K562 (cell line): ENCODE results near the gene SHISA3. TPM values are rescaled to one million over a fixed set of nuclear protein-coding genes. Genes with fewer than 3 reads are reported as not detected.

ENCODE experiments used
- ATAC-seq: fragments of 200-7000 bp; cut with Tn5 transposase; 3 replicates; pipeline ENCODE4 v1.9.1; 2020; ENCODE audit warnings: moderate library complexity
- BruUV-seq: library from RNA; stranded (reverse); fragments of 400-500 nt; replicated peaks from 2 replicates; lab custom pipeline; 2021; lab: Mats Ljungman, UMichigan
- CTCF ChIA-PET: fragments of 300-600 bp; formaldehyde crosslinking; extraction: SDS; loops from one replicate; lab custom pipeline; 2021; ENCODE audit warnings: low intra/inter-chr PET ratio; lab: Yijun Ruan, JAX
- POLR2A ChIA-PET: fragments of 300-600, 350-650 bp; sonication (Branson Sonifier 250); formaldehyde crosslinking; extraction: SDS; loops from one replicate; lab custom pipeline; 2021; ENCODE audit warnings: antibody characterized with exemption, inconsistent platforms; lab: Yijun Ruan, JAX
- DNase-seq, 4 experiments: peaks; one replicate each; pipeline versions ENCODE4 v3.0.0 to v3.0.0-alpha.2; 2011 to 2018; ENCODE audit warnings: low spot score in 3 of 4, mixed read lengths in 3 of 4; ENCODE audit errors: extremely low read depth in 1 of 4
- FAIRE-seq: peaks from 2 replicates; lab custom pipeline; 2011; peaks lifted over from hg19 to GRCh38; lab: Jason Lieb, UNC
- H2AFZ ChIP-seq: 2 replicates; pipeline ENCODE4 v1.6.0; 2011; ENCODE audit warnings: low read depth, low read length, control low read depth, inconsistent platforms
- H3K27ac ChIP-seq: fragments of 200-600 bp; 3 replicates; pipeline ENCODE4 v1.8.0; 2011; ENCODE audit warnings: low read depth, mild to moderate bottlenecking, control low read depth, inconsistent platforms, low read length, moderate library complexity, mixed read lengths; ENCODE audit errors: extremely low read depth
- H3K27me3 ChIP-seq, 2 experiments: fragments of 300-600 bp in 1 of 2; 2 replicates in 1 of 2; 3 replicates in 1 of 2; pipeline versions ENCODE4 v1.6.0 to v1.8.0; 2011; ENCODE audit warnings: inconsistent platforms in 2 of 2, low read length in 2 of 2, mild to moderate bottlenecking in 1 of 2, mixed read lengths in 1 of 2, moderate library complexity in 1 of 2; ENCODE audit not compliant: control insufficient read depth in 2 of 2, insufficient read depth in 2 of 2
- H3K36me3 ChIP-seq: fragments of 300-600 bp; 3 replicates; pipeline ENCODE4 v1.8.0; 2011; ENCODE audit warnings: mild to moderate bottlenecking, low read length, inconsistent platforms; ENCODE audit not compliant: control insufficient read depth, insufficient read depth
- H3K4me1 ChIP-seq, 2 experiments: fragments of 200-600 bp in 1 of 2; replicated peaks in 1 of 2; 2 replicates in 1 of 2; 3 replicates in 1 of 2; pipeline versions ENCODE4 v1.5.1 to v1.8.0; 2011; ENCODE audit warnings: inconsistent platforms in 2 of 2, low read length in 2 of 2, mild to moderate bottlenecking in 1 of 2, mixed read lengths in 1 of 2, moderate library complexity in 1 of 2; ENCODE audit not compliant: control insufficient read depth in 2 of 2, insufficient read depth in 2 of 2
- H3K4me2 ChIP-seq: 2 replicates; pipeline ENCODE4 v1.6.1; 2011; ENCODE audit warnings: low read length, control low read depth, inconsistent platforms, mixed read lengths; ENCODE audit not compliant: insufficient read depth
- H3K4me3 ChIP-seq: fragments of 200-600 bp; sonication (generic), shearing (Covaris generic); 2 replicates; pipeline ENCODE4 v1.5.1; 2016; ENCODE audit warnings: control low read depth, inconsistent platforms
- H3K79me2 ChIP-seq: fragments of 200-600 bp; 3 replicates; pipeline ENCODE4 v1.8.0; 2011; ENCODE audit warnings: low read length, inconsistent platforms; ENCODE audit not compliant: control insufficient read depth, insufficient read depth
- H3K9ac ChIP-seq, 2 experiments: 2 replicates each; pipeline versions ENCODE4 v1.6.0 to v1.6.1; 2011; ENCODE audit warnings: low read depth in 2 of 2, low read length in 2 of 2, control low read depth in 1 of 2, inconsistent platforms in 1 of 2, mild to moderate bottlenecking in 1 of 2, mixed read lengths in 1 of 2; ENCODE audit not compliant: insufficient read depth in 1 of 2
- H3K9me1 ChIP-seq: one replicate; pipeline ENCODE4 v1.6.0; 2011; ENCODE audit warnings: inconsistent platforms, mild to moderate bottlenecking, low read length, moderate library complexity; ENCODE audit not compliant: control insufficient read depth, insufficient read depth
- H3K9me3 ChIP-seq: replicated peaks from 2 replicates; pipeline ENCODE4 v1.5.1; 2011; ENCODE audit warnings: low read depth, low read length, inconsistent platforms; ENCODE audit not compliant: control insufficient read depth, insufficient read depth
- H4K20me1 ChIP-seq: replicated peaks from 2 replicates; pipeline ENCODE4 v1.6.1; 2011; ENCODE audit warnings: low read length, inconsistent platforms, mixed read lengths; ENCODE audit not compliant: control insufficient read depth, insufficient read depth
- FIP1L1 ChIP-seq: fragments of 200-400 bp; formaldehyde crosslinking; IDR thresholded peaks from 2 replicates; pipeline ENCODE4 v1.6.1; 2018; ENCODE audit warnings: mild to moderate bottlenecking, low read depth, low read length; ENCODE audit not compliant: poor library complexity, severe bottlenecking
- KLF16 ChIP-seq: IDR thresholded peaks from 2 replicates; pipeline ENCODE4 v1.6.1; 2016; ENCODE audit warnings: antibody characterized with exemption
- MAZ ChIP-seq, 2 experiments: fragments of 450-650 bp in 1 of 2; sonication (generic) in 1 of 2; formaldehyde crosslinking; IDR thresholded peaks in 1 of 2; conservative IDR thresholded peaks in 1 of 2; 2 replicates each; pipeline versions ENCODE4 v1.4.0 to v1.5.0; 2020; ENCODE audit warnings: mild to moderate bottlenecking in 1 of 2, missing genetic modification reagents in 1 of 2
- SMAD2 ChIP-seq: fragments of 150-350 bp; IDR thresholded peaks from 2 replicates; pipeline ENCODE4 v1.6.1; 2014; ENCODE audit warnings: low read depth, mild to moderate bottlenecking, low read length
- ZNF445 ChIP-seq: fragments of 250-450 bp; sonication (Bioruptor Pico); IDR thresholded peaks from 2 replicates; pipeline ENCODE4 v1.4.0; 2020; ENCODE audit warnings: low read depth, mild to moderate bottlenecking, moderate library complexity
- ZNF644 ChIP-seq: fragments of 200-800 bp; sonication (Bioruptor generic); IDR thresholded peaks from 2 replicates; pipeline ENCODE4 v1.6.1; 2016; ENCODE audit warnings: low read depth, missing genetic modification characterization, missing compliant biosample characterization
- ZNF77 ChIP-seq: fragments of 250-450 bp; sonication (Bioruptor Pico); IDR thresholded peaks from 2 replicates; pipeline ENCODE4 v1.5.0; 2020
- WGBS: fragments of 100-300 bp; shearing (Covaris generic); methylation state at CpG from one replicate; pipeline ENCODE4 v1.1.6; 2016; ENCODE audit warnings: low coverage, mixed read lengths; ENCODE audit not compliant: insufficient coverage; ENCODE audit errors: missing lambda C conversion rate; 5-methylcytosine and 5-hydroxymethylcytosine counted together
- in situ Hi-C: fragments of 300-500 bp; cut with MboI; formaldehyde crosslinking; loops from 4 replicates; pipeline ENCODE4 v1.15.0; 2018; ENCODE audit warnings: inconsistent platforms, mixed read lengths
- intact Hi-C: fragments of 100-400 bp; cut with micrococcal nuclease; formaldehyde crosslinking; loops from 2 replicates; pipeline ENCODE4 v1.14.2; 2022
- polyA plus RNA-seq, 8 experiments: library from polyadenylated mRNA; depleted of rRNA in 4 of 8; stranded (reverse) in 5 of 8; unstranded in 3 of 8; fragments of >200 nt; fragmentation: Nextera tagmentation in 2 of 8; fragmentation: Illumina TruSeq in 1 of 8; extraction: Ambion mirVana in 2 of 8; extraction: Trizol in 1 of 8; gene quantifications; 2 replicates each; pipeline versions ENCODE4 v1.2.1 to v1.2.3, GENCODE V29; 2011 to 2014; ENCODE audit warnings: inconsistent platforms in 1 of 8, missing spikeins in 1 of 8
- total RNA-seq, 7 experiments: library from RNA; depleted of rRNA in 6 of 7; stranded (reverse); fragments of >200 nt in 6 of 7; fragmentation: Illumina TruSeq in 2 of 7; extraction: Trizol in 2 of 7; gene quantifications; 2 replicates each; pipeline versions ENCODE4 v1.2.1 to v1.2.3, GENCODE V29; 2011 to 2021; ENCODE audit warnings: low replicate concordance in 1 of 7
- TF ChIP-seq, protein P1 (sequence below): fragments of 200-400 bp; formaldehyde crosslinking; IDR thresholded peaks from 2 replicates; pipeline ENCODE4 v1.6.1; 2017; ENCODE audit warnings: mild to moderate bottlenecking, low read depth, low read length, moderate library complexity
- TF ChIP-seq, protein P2 (sequence below): fragments of 200-600 bp; sonication (generic); IDR thresholded peaks from one replicate; pipeline ENCODE4 v1.6.1; 2012; ENCODE audit warnings: mild to moderate bottlenecking, low read depth, low read length, inconsistent platforms

SHISA3 gene
- total and polyA plus RNA-seq, 9 of the 15 experiments (the other 6 are each of a cell fraction or from before 2014, with no cell fraction given) = not detected

DNA sequence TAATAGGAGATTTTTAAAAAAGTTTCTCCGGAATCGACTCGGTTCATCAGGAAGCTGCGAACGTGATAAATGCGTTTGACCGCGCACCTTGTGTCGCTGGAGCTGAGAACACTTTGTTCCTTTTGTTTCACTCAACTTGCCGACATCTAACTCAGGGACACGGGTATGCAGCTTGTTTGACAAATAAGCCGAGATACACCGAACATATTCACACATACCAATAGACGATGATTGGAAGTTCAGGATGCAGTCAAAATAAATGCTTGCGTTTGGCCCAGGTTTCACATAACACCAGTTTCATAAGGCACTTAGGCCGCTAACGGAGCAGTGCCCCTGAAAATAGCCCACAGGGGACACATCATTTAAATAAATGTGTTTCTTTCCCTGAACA is 932 bp upstream of the SHISA3 start:
- in situ Hi-C loops (no loop called here), intact Hi-C loops (no loop called here)
- ChIA-PET POLR2A (no interaction called here), CTCF (no interaction called here)
- H3K9me1 ChIP-seq = no peaks in the 10 kb centered on the region
- H3K4me1 ChIP-seq = no peaks in the 10 kb centered on the region; a peak in 1 of 5 replicates
- H3K4me2 ChIP-seq = no peak overlapping the region
- H3K27ac ChIP-seq = no peak overlapping the region
- FAIRE-seq (no peak), ATAC-seq (no peak), DNase-seq (no peak)
- no TSS peak for BruUV-seq
- no peak overlapping the region for H3K4me3 ChIP-seq
- no peak overlapping the region for H3K9ac ChIP-seq
- no peaks in the 10 kb centered on the region for H3K79me2 ChIP-seq
- WGBS = 31% methylated on average over 17 of the region's 17 CpGs
- H2AFZ ChIP-seq = no peak overlapping the region
- H3K36me3 ChIP-seq = no peaks in the 10 kb centered on the region
- H3K27me3 ChIP-seq = peaks cover 0 to 35% of the 10 kb centered on the region in 2 experiments; a peak in 2 of 5 replicates
- H4K20me1 ChIP-seq = no peaks in the 10 kb centered on the region
- no peaks in the 10 kb centered on the region for H3K9me3 ChIP-seq
- TF ChIP-seq SMAD2 (no peak), ZNF77 (CRISPR knock-in tag) (no peak), FIP1L1 (no peak), ZNF445 (CRISPR knock-in tag) (no peak), KLF16 (no peak), MAZ (CRISPR knock-in tag; conservative IDR thresholded peaks at IDR 0.05 in 1 of 2, IDR thresholded peaks at IDR 0.05 in 1 of 2) (no peak), ZNF644 (tag) (no peak)
- TF ChIP-seq, protein P1, sequence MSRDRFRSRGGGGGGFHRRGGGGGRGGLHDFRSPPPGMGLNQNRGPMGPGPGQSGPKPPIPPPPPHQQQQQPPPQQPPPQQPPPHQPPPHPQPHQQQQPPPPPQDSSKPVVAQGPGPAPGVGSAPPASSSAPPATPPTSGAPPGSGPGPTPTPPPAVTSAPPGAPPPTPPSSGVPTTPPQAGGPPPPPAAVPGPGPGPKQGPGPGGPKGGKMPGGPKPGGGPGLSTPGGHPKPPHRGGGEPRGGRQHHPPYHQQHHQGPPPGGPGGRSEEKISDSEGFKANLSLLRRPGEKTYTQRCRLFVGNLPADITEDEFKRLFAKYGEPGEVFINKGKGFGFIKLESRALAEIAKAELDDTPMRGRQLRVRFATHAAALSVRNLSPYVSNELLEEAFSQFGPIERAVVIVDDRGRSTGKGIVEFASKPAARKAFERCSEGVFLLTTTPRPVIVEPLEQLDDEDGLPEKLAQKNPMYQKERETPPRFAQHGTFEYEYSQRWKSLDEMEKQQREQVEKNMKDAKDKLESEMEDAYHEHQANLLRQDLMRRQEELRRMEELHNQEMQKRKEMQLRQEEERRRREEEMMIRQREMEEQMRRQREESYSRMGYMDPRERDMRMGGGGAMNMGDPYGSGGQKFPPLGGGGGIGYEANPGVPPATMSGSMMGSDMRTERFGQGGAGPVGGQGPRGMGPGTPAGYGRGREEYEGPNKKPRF = no peak
- TF ChIP-seq, protein P2, sequence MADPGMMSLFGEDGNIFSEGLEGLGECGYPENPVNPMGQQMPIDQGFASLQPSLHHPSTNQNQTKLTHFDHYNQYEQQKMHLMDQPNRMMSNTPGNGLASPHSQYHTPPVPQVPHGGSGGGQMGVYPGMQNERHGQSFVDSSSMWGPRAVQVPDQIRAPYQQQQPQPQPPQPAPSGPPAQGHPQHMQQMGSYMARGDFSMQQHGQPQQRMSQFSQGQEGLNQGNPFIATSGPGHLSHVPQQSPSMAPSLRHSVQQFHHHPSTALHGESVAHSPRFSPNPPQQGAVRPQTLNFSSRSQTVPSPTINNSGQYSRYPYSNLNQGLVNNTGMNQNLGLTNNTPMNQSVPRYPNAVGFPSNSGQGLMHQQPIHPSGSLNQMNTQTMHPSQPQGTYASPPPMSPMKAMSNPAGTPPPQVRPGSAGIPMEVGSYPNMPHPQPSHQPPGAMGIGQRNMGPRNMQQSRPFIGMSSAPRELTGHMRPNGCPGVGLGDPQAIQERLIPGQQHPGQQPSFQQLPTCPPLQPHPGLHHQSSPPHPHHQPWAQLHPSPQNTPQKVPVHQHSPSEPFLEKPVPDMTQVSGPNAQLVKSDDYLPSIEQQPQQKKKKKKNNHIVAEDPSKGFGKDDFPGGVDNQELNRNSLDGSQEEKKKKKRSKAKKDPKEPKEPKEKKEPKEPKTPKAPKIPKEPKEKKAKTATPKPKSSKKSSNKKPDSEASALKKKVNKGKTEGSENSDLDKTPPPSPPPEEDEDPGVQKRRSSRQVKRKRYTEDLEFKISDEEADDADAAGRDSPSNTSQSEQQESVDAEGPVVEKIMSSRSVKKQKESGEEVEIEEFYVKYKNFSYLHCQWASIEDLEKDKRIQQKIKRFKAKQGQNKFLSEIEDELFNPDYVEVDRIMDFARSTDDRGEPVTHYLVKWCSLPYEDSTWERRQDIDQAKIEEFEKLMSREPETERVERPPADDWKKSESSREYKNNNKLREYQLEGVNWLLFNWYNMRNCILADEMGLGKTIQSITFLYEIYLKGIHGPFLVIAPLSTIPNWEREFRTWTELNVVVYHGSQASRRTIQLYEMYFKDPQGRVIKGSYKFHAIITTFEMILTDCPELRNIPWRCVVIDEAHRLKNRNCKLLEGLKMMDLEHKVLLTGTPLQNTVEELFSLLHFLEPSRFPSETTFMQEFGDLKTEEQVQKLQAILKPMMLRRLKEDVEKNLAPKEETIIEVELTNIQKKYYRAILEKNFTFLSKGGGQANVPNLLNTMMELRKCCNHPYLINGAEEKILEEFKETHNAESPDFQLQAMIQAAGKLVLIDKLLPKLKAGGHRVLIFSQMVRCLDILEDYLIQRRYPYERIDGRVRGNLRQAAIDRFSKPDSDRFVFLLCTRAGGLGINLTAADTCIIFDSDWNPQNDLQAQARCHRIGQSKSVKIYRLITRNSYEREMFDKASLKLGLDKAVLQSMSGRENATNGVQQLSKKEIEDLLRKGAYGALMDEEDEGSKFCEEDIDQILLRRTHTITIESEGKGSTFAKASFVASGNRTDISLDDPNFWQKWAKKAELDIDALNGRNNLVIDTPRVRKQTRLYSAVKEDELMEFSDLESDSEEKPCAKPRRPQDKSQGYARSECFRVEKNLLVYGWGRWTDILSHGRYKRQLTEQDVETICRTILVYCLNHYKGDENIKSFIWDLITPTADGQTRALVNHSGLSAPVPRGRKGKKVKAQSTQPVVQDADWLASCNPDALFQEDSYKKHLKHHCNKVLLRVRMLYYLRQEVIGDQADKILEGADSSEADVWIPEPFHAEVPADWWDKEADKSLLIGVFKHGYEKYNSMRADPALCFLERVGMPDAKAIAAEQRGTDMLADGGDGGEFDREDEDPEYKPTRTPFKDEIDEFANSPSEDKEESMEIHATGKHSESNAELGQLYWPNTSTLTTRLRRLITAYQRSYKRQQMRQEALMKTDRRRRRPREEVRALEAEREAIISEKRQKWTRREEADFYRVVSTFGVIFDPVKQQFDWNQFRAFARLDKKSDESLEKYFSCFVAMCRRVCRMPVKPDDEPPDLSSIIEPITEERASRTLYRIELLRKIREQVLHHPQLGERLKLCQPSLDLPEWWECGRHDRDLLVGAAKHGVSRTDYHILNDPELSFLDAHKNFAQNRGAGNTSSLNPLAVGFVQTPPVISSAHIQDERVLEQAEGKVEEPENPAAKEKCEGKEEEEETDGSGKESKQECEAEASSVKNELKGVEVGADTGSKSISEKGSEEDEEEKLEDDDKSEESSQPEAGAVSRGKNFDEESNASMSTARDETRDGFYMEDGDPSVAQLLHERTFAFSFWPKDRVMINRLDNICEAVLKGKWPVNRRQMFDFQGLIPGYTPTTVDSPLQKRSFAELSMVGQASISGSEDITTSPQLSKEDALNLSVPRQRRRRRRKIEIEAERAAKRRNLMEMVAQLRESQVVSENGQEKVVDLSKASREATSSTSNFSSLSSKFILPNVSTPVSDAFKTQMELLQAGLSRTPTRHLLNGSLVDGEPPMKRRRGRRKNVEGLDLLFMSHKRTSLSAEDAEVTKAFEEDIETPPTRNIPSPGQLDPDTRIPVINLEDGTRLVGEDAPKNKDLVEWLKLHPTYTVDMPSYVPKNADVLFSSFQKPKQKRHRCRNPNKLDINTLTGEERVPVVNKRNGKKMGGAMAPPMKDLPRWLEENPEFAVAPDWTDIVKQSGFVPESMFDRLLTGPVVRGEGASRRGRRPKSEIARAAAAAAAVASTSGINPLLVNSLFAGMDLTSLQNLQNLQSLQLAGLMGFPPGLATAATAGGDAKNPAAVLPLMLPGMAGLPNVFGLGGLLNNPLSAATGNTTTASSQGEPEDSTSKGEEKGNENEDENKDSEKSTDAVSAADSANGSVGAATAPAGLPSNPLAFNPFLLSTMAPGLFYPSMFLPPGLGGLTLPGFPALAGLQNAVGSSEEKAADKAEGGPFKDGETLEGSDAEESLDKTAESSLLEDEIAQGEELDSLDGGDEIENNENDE = no peak
